Natural killer cell treated with Interleukin-12 subunit alpha and Interleukin-12 subunit beta and Interleukin-15 and Interleukin-18, amount 100 ng/mL, for 72 hours (primary cell): ENCODE results near the gene TWIST1. TPM values are rescaled to one million over a fixed set of nuclear protein-coding genes. Genes with fewer than 3 reads are reported as not detected.
A peak's percentile ranks its signal among the peaks of the same experiment; 100 is the strongest.

ENCODE experiments used
- ATAC-seq, 2 donors: fragments of 150-1000 bp; cut with Tn5 transposase in 1 of 2; sonication (Bioruptor Pico), chemical (Tn5 transposase) in 1 of 2; 2 replicates each; pipeline ENCODE4 v1.10.0; 2021
- DNase-seq: peaks from one replicate; pipeline ENCODE4 v3.0.0; 2022; ENCODE audit warnings: low spot score
- H3K27ac Mint-ChIP-seq, 2 donors: 1 replicate in 1 of 2; 2 replicates in 1 of 2; pipeline ENCODE4 v1.8.0; 2022; ENCODE audit warnings: mixed read lengths in 2 of 2, mild to moderate bottlenecking in 1 of 2, moderate library complexity in 1 of 2
- H3K27me3 Mint-ChIP-seq, 2 donors: 1 replicate in 1 of 2; 2 replicates in 1 of 2; pipeline ENCODE4 v1.8.0; 2022; ENCODE audit warnings: mixed read lengths in 2 of 2
- H3K36me3 Mint-ChIP-seq: one replicate; pipeline ENCODE4 v1.8.0; 2022; ENCODE audit warnings: mixed read lengths
- H3K4me1 Mint-ChIP-seq, 2 donors: 1 replicate in 1 of 2; 2 replicates in 1 of 2; pipeline ENCODE4 v1.8.0; 2022; ENCODE audit warnings: low read depth in 2 of 2, mixed read lengths in 2 of 2, mild to moderate bottlenecking in 1 of 2
- H3K4me3 Mint-ChIP-seq: one replicate; pipeline ENCODE4 v1.8.0; 2022; ENCODE audit warnings: mixed read lengths
- H3K9me3 Mint-ChIP-seq: 2 replicates; pipeline ENCODE4 v1.8.0; 2022; ENCODE audit warnings: mixed read lengths
- total RNA-seq, 2 donors: library from RNA; stranded (reverse); gene quantifications; one replicate each; pipeline ENCODE4 v1.2.3, GENCODE V29; 2022

The TWIST1 gene
- total RNA-seq: not detected

DNA sequence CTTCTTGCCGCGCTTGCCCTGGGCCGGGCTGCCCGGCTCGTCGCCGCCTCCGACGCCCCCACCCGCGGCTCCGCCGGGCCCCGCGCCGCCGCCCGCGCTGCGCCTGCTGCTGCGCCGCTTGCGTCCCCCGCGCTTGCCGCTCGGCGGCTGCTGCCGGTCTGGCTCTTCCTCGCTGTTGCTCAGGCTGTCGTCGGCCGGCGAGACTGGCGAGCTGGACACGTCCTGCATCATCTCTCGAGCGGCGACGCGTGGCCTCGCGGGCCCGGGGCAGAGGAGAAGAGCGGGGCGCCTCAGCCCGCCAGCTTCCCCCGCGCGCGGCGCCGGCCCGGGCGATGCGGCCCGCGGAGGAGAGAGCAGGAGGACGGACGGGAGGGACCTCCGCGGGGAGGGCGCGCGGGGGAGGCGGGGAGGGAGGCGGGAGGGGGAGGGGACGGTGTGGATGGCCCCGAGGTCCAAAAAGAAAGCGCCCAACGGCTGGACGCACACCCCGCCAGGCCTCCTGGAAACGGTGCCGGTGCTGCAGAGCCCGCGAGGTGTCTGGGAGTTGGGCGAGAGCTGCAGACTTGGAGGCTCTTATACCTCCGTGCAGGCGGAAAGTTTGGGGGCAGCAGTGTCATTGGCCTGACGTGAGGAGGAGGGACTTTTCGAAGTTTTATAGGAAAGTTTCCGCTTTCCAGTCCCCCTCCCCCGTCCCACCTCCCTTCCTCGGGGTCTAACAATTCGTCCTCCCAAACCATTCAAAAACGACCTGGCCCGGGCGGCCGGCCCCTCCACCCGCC, at the start of gene TWIST1:
TSS of gene TWIST1 (minus strand) at position 546 of the 779 bp plus-strand sequence. CDS start at position 231, 315 bp downstream.
- H3K27me3 Mint-ChIP-seq: peaks cover 25 to 70% of the 10 kb centered on the region in 2 donors
- no peak within 1 kb of the TSS for H3K27ac Mint-ChIP-seq
- ATAC-seq (peak; percentile 47 to 65), DNase-seq (no peak)
- no peaks in the 10 kb centered on the region for H3K9me3 Mint-ChIP-seq
- H3K4me1 Mint-ChIP-seq: peaks cover 4 to 10% of the 10 kb centered on the region in 2 donors
- peaks cover 4% of the 10 kb centered on the region for H3K36me3 Mint-ChIP-seq
- H3K4me3 Mint-ChIP-seq: peak within 1 kb of the TSS; percentile 67

- H3K4me1 Mint-ChIP-seq: no peaks in the 10 kb centered on the region
- peaks cover 4% of the 10 kb centered on the region for H3K9me3 Mint-ChIP-seq
- DNase-seq (no peak), ATAC-seq (no peak)
- peaks cover 3 to 8% of the 10 kb centered on the region in 2 donors for H3K27me3 Mint-ChIP-seq
- H3K36me3 Mint-ChIP-seq: no peaks in the 10 kb centered on the region
- H3K27ac Mint-ChIP-seq: no peak overlapping the region
- no peak overlapping the region for H3K4me3 Mint-ChIP-seq
Observed at GRCh38 chr7:19161671-19162070, 44.2 kb upstream of the TWIST1 start.

- Mint-ChIP-seq H3K4me3 (no peak overlapping the region), H3K36me3 (peaks cover 5% of the 10 kb centered on the region), H3K27me3 (peaks cover 35 to 49% of the 10 kb centered on the region in 2 donors), H3K4me1 (peaks cover 0 to 3% of the 10 kb centered on the region in 2 donors), H3K27ac (no peak overlapping the region), H3K9me3 (peaks cover 6% of the 10 kb centered on the region)
- ATAC-seq (no peak), DNase-seq (no peak)
Observed at GRCh38 chr7:19146699-19147098, 29.3 kb upstream of the TWIST1 start.

- Mint-ChIP-seq H3K36me3 (peaks cover 5% of the 10 kb centered on the region), H3K4me3 (no peak overlapping the region), H3K27ac (no peak overlapping the region), H3K4me1 (peaks cover 0 to 3% of the 10 kb centered on the region in 2 donors), H3K27me3 (peaks cover 33 to 49% of the 10 kb centered on the region in 2 donors), H3K9me3 (peaks cover 3% of the 10 kb centered on the region)
- DNase-seq (no peak), ATAC-seq (no peak)
Observed at GRCh38 chr7:19145434-19146115, 28.1 kb upstream of the TWIST1 start.

DNA sequence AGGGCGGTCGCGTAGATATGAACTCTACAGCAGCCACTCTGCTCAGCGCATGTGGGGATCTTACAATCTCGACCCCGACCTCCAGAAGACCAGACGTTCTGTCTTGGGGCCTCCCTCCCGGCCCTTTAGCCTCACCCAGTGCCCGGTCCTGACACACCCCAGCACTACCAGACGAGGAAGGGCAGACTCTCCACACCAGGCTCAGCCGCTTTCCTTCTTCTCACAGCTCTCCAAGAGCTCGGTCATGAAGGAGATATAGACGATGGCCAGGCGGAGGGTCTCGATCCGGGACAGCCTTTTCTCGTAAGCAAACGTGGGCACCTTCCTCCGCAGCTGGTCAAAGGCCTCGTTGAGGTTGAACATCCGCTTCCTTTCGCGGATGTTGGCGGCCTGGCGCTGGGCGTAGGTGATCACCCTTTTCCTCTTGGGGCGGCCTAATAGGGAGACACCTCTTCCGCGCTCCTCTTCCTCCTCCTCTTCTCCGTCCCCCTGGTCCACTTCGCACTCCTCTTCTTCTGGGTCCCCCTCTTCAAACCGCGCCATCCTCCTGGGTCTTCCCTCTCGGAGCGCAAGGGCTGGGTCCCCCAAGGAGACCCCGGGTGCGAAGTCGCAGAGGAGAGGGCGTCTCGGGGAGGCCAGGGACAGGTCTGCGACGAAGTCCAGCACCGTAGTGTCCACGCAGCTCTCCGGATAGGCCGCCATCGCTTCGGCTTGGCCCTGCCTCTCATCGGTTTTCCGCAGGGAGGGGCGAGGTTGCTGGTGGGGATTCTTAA, 27.4 kb upstream of the TWIST1 start, which contains the start of gene FERD3L:
TSS of gene FERD3L (minus strand) at position 761 of the 773 bp plus-strand sequence. CDS start at position 702, 59 bp downstream.
- DNase-seq: no peak
- Mint-ChIP-seq H3K4me3 (peak within 1 kb of the TSS; percentile 27), H3K36me3 (peaks cover 5% of the 10 kb centered on the region), H3K27ac (no peak within 1 kb of the TSS), H3K9me3 (peaks cover 3% of the 10 kb centered on the region), H3K27me3 (peaks cover 33 to 49% of the 10 kb centered on the region in 2 donors), H3K4me1 (peaks cover 0 to 3% of the 10 kb centered on the region in 2 donors)
- ATAC-seq: peak in 1 of 2 donors; percentile 45

- Mint-ChIP-seq H3K4me1 (peaks cover 0 to 3% of the 10 kb centered on the region in 2 donors), H3K27ac (no peak overlapping the region), H3K4me3 (no peak overlapping the region), H3K36me3 (peaks cover 5% of the 10 kb centered on the region), H3K27me3 (peaks cover 33 to 49% of the 10 kb centered on the region in 2 donors), H3K9me3 (peaks cover 3% of the 10 kb centered on the region)
- ATAC-seq (no peak), DNase-seq (no peak)
Observed at GRCh38 chr7:19143881-19144574, 26.6 kb upstream of the TWIST1 start.

GRCh38 chr7:19139706-19140327, 22.4 kb upstream of the TWIST1 start:
- H3K27me3 Mint-ChIP-seq: peaks cover 15 to 22% of the 10 kb centered on the region in 2 donors
- no peaks in the 10 kb centered on the region for H3K9me3 Mint-ChIP-seq
- no peak overlapping the region for H3K4me3 Mint-ChIP-seq
- H3K4me1 Mint-ChIP-seq: peaks cover 0 to 3% of the 10 kb centered on the region in 2 donors
- ATAC-seq (no peak), DNase-seq (no peak)
- H3K27ac Mint-ChIP-seq: no peak overlapping the region
- H3K36me3 Mint-ChIP-seq: no peaks in the 10 kb centered on the region

GRCh38 chr7:19133886-19134285, 16.4 kb upstream of the TWIST1 start:
- no peaks in the 10 kb centered on the region for H3K36me3 Mint-ChIP-seq
- H3K4me3 Mint-ChIP-seq: no peak overlapping the region
- no peak overlapping the region for H3K27ac Mint-ChIP-seq
- no peak for DNase-seq
- H3K4me1 Mint-ChIP-seq: no peaks in the 10 kb centered on the region
- no peak for ATAC-seq
- peaks cover 0 to 3% of the 10 kb centered on the region in 2 donors for H3K27me3 Mint-ChIP-seq
- H3K9me3 Mint-ChIP-seq: no peaks in the 10 kb centered on the region

GRCh38 chr7:19133390-19133789, 16.0 kb upstream of the TWIST1 start:
- no peak overlapping the region for H3K4me3 Mint-ChIP-seq
- no peak overlapping the region for H3K27ac Mint-ChIP-seq
- ATAC-seq (no peak), DNase-seq (no peak)
- peaks cover 0 to 3% of the 10 kb centered on the region in 2 donors for H3K27me3 Mint-ChIP-seq
- H3K9me3 Mint-ChIP-seq: no peaks in the 10 kb centered on the region
- H3K36me3 Mint-ChIP-seq: no peaks in the 10 kb centered on the region
- no peaks in the 10 kb centered on the region for H3K4me1 Mint-ChIP-seq

DNA sequence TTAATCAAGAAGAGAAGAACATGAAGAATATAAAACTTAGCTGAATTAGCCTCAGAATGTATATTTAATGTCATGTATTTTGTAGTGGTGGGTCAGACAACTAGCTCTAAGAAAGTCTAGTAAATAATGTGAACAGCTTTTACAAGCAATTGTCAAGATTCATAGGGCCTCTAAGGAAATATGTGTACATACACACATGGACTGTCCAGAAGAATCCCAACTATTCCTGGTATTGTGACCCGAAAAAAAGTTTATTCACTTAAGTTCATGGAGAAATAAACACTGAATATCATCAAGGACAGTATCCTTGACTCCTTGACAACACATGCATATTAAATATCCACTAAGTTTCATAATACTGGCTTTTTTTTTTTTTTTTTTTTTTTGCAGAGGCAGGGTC, 11.4 kb upstream of the TWIST1 start:
- H3K9me3 Mint-ChIP-seq: peaks cover 5% of the 10 kb centered on the region
- no peak overlapping the region for H3K27ac Mint-ChIP-seq
- no peaks in the 10 kb centered on the region for H3K4me1 Mint-ChIP-seq
- H3K27me3 Mint-ChIP-seq: peaks cover 13 to 14% of the 10 kb centered on the region in 2 donors
- H3K36me3 Mint-ChIP-seq: no peaks in the 10 kb centered on the region
- no peak overlapping the region for H3K4me3 Mint-ChIP-seq
- DNase-seq: no peak
- no peak for ATAC-seq

DNA sequence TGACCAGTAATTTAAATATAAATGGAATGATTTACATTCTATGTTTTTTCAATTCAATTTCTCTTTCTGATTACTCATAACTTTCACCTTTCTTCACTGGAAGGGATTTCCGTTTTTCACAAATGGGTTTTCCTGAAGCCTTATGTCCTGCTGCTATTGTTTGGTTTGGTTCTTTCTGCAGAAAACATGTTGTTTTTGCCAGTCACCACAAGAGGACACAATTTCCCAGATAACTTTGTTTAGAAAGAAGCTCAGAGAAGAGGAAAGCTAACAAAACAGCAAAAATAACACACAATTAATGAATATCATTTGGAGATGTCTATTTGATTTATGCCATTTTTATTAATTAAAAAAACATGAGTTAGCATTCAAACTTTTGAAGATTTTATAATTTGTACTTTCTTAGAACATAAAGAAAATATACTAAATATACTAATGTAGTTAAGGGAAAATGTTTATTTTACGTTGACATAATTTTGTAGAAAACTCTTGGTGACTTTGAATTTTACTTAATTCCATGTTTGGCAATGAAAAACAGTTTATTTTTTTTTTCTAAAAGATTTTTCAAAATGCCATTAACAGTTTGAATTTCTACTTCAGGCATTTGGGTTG, 4.6 kb upstream of the TWIST1 start:
- peaks cover 28 to 48% of the 10 kb centered on the region in 2 donors for H3K27me3 Mint-ChIP-seq
- no peak for ATAC-seq
- H3K9me3 Mint-ChIP-seq: no peaks in the 10 kb centered on the region

GRCh38 chr7:19119870-19120486, 2.5 kb upstream of the TWIST1 start:
- Mint-ChIP-seq H3K27me3 (peaks cover 32 to 52% of the 10 kb centered on the region in 2 donors), H3K27ac (no peak overlapping the region), H3K36me3 (no peaks in the 10 kb centered on the region), H3K4me3 (no peak overlapping the region), H3K4me1 (peaks cover 4 to 10% of the 10 kb centered on the region in 2 donors), H3K9me3 (no peaks in the 10 kb centered on the region)
- ATAC-seq (no peak), DNase-seq (no peak)

More for the DNA sequence above, 4.6 kb upstream of the TWIST1 start:
- H3K4me1 Mint-ChIP-seq: peaks cover 0 to 6% of the 10 kb centered on the region in 2 donors
- H3K4me3 Mint-ChIP-seq: no peak overlapping the region
- no peaks in the 10 kb centered on the region for H3K36me3 Mint-ChIP-seq
- H3K27ac Mint-ChIP-seq: no peak overlapping the region
- no peak for DNase-seq
